Mesenchymal stem cell (in vitro differentiated cells and primary cell): Measurements from ENCODE around the gene RAB7B.

ENCODE experiments used
- DNase-seq: peaks from one replicate; pipeline ENCODE4 v3.0.0-alpha.2; 2013
- H2AFZ ChIP-seq: one replicate; pipeline ENCODE4 v1.6.1; 2013; ENCODE audit warnings: low read depth, mild to moderate bottlenecking, control low read depth, inconsistent platforms, low read length, moderate library complexity
- H2AK5ac ChIP-seq: 2 replicates; pipeline ENCODE4 v1.6.1; 2013; ENCODE audit warnings: low read length, moderate library complexity, mild to moderate bottlenecking, inconsistent platforms; ENCODE audit not compliant: severe bottlenecking
- H2BK120ac ChIP-seq: one replicate; pipeline ENCODE4 v1.6.1; 2013; ENCODE audit warnings: low read depth, mild to moderate bottlenecking, inconsistent platforms, low read length, moderate library complexity
- H2BK12ac ChIP-seq, 2 experiments: one replicate each; pipeline ENCODE4 v1.6.1; 2013; ENCODE audit warnings: inconsistent platforms in 2 of 2, low read length in 2 of 2, mild to moderate bottlenecking in 2 of 2, moderate library complexity in 2 of 2, control low read depth in 1 of 2
- H2BK15ac ChIP-seq: one replicate; pipeline ENCODE4 v1.6.1; 2013; ENCODE audit warnings: mild to moderate bottlenecking, low read depth, inconsistent platforms; ENCODE audit not compliant: poor library complexity, severe bottlenecking
- H2BK5ac ChIP-seq: 2 replicates; pipeline ENCODE4 v1.6.1; 2013; ENCODE audit warnings: low read depth, mild to moderate bottlenecking, low read length, control low read depth, inconsistent platforms; ENCODE audit not compliant: poor library complexity, severe bottlenecking
- H3K14ac ChIP-seq, 2 experiments: one replicate each; pipeline ENCODE4 v1.6.1; 2013; ENCODE audit warnings: inconsistent platforms in 2 of 2, low read length in 2 of 2, control low read depth in 1 of 2, mild to moderate bottlenecking in 1 of 2, moderate library complexity in 1 of 2
- H3K18ac ChIP-seq, 2 experiments: one replicate each; pipeline ENCODE4 v1.6.1; 2013; ENCODE audit warnings: inconsistent platforms in 2 of 2, low read length in 2 of 2, control low read depth in 1 of 2, low read depth in 1 of 2, mild to moderate bottlenecking in 1 of 2
- H3K23ac ChIP-seq, 2 experiments: one replicate each; pipeline ENCODE4 v1.6.1; 2013; ENCODE audit warnings: inconsistent platforms in 2 of 2, low read length in 2 of 2, mild to moderate bottlenecking in 2 of 2, moderate library complexity in 2 of 2, control low read depth in 1 of 2
- H3K27ac ChIP-seq: 2 replicates; pipeline ENCODE4 v1.5.1; 2013; ENCODE audit warnings: mild to moderate bottlenecking, moderate library complexity, low read length, control low read depth, inconsistent platforms; ENCODE audit not compliant: poor library complexity, severe bottlenecking
- H3K27me3 ChIP-seq, 2 experiments: 2 replicates each; pipeline versions ENCODE4 v1.6.1 to v1.7.0; 2013; ENCODE audit warnings: low read length in 2 of 2, mild to moderate bottlenecking in 2 of 2, moderate library complexity in 2 of 2, control low read depth in 1 of 2, inconsistent platforms in 1 of 2; ENCODE audit not compliant: control insufficient read depth in 1 of 2, insufficient read depth in 1 of 2
- H3K36me3 ChIP-seq, 2 experiments: 2 replicates each; pipeline versions ENCODE4 v1.6.1 to v1.7.0; 2013; ENCODE audit warnings: low read length in 2 of 2, control low read depth in 1 of 2, inconsistent platforms in 1 of 2, low read depth in 1 of 2, mild to moderate bottlenecking in 1 of 2; ENCODE audit not compliant: insufficient read depth in 2 of 2, control insufficient read depth in 1 of 2
- H3K4ac ChIP-seq, 2 experiments: one replicate each; pipeline ENCODE4 v1.6.1; 2013; ENCODE audit warnings: inconsistent platforms in 2 of 2, low read length in 2 of 2, mild to moderate bottlenecking in 2 of 2, moderate library complexity in 2 of 2, control low read depth in 1 of 2, low read depth in 1 of 2
- H3K4me1 ChIP-seq: 2 replicates; pipeline ENCODE4 v1.6.1; 2013; ENCODE audit warnings: low read depth, low read length, control low read depth; ENCODE audit not compliant: control insufficient read depth, insufficient read depth
- H3K4me2 ChIP-seq: 2 replicates; pipeline ENCODE4 v1.6.1; 2013; ENCODE audit warnings: low read length, mild to moderate bottlenecking, inconsistent platforms; ENCODE audit not compliant: poor library complexity, severe bottlenecking
- H3K4me3 ChIP-seq, 2 experiments: 2 replicates each; pipeline versions ENCODE4 v1.5.1 to v1.7.0; 2013; ENCODE audit warnings: low read length in 2 of 2, mild to moderate bottlenecking in 2 of 2, control low read depth in 1 of 2, low read depth in 1 of 2; ENCODE audit not compliant: insufficient read depth in 1 of 2
- H3K79me1 ChIP-seq: replicated peaks from 2 replicates; pipeline ENCODE4 v1.6.1; 2013; ENCODE audit warnings: mild to moderate bottlenecking, control low read depth, low read length, inconsistent platforms; ENCODE audit not compliant: poor library complexity, severe bottlenecking
- H3K9ac ChIP-seq: 2 replicates; pipeline ENCODE4 v1.7.0; 2013; ENCODE audit warnings: mild to moderate bottlenecking, low read length, moderate library complexity
- H3K9me3 ChIP-seq: 2 replicates; pipeline ENCODE4 v1.7.0; 2013; ENCODE audit warnings: mild to moderate bottlenecking, low read length; ENCODE audit not compliant: control insufficient read depth
- H4K8ac ChIP-seq: one replicate; pipeline ENCODE4 v1.6.1; 2013; ENCODE audit warnings: inconsistent platforms, mild to moderate bottlenecking, low read length, moderate library complexity
- H4K91ac ChIP-seq: one replicate; pipeline ENCODE4 v1.6.1; 2013; ENCODE audit warnings: mild to moderate bottlenecking, low read length, inconsistent platforms
- WGBS: methylation state at CpG from one replicate; pipeline ENCODE4 v1.1.7; 2013; ENCODE audit warnings: mixed read lengths; 5-methylcytosine and 5-hydroxymethylcytosine counted together

RAB7B gene

GRCh38 chr1:205970486-205970885 lies 32.7 kb downstream of the RAB7B start:
- Histone ChIP-seq H4K8ac (no peak overlapping the region), H3K27ac (no peak overlapping the region), H3K27me3 (peaks cover 0 to 12% of the 10 kb centered on the region in 2 experiments), H3K4ac (no peak overlapping the region), H3K9ac (no peak overlapping the region), H2AFZ (no peak overlapping the region), H3K9me3 (no peaks in the 10 kb centered on the region), H4K91ac (no peak overlapping the region), H3K18ac (no peak overlapping the region), H3K4me3 (no peak overlapping the region), H2BK15ac (no peak overlapping the region), H3K23ac (no peak overlapping the region), H2BK12ac (no peak overlapping the region), H3K4me2 (no peak overlapping the region), H3K36me3 (no peaks in the 10 kb centered on the region), H2BK120ac (no peak overlapping the region), H2AK5ac (no peak overlapping the region), H2BK5ac (no peak overlapping the region), H3K14ac (no peak overlapping the region), H3K4me1 (peaks cover 4% of the 10 kb centered on the region), H3K79me1 (no peaks in the 10 kb centered on the region)
- DNase-seq = no peak
- WGBS = 0% methylated on average over 1 of the region's 1 CpG

- Histone ChIP-seq H2BK15ac (no peak overlapping the region), H3K4me3 (no peak overlapping the region), H3K23ac (no peak overlapping the region), H4K91ac (no peak overlapping the region), H3K18ac (no peak overlapping the region), H2BK120ac (no peak overlapping the region), H4K8ac (no peak overlapping the region), H3K9me3 (no peaks in the 10 kb centered on the region), H3K4me1 (peaks cover 2% of the 10 kb centered on the region), H3K4me2 (no peak overlapping the region), H2BK5ac (no peak overlapping the region), H3K27ac (no peak overlapping the region), H3K79me1 (no peaks in the 10 kb centered on the region), H3K27me3 (peaks cover 0 to 17% of the 10 kb centered on the region in 2 experiments), H2BK12ac (no peak overlapping the region), H2AFZ (no peak overlapping the region), H3K4ac (no peak overlapping the region), H3K14ac (no peak overlapping the region), H3K36me3 (no peaks in the 10 kb centered on the region), H2AK5ac (no peak overlapping the region), H3K9ac (no peak overlapping the region)
- no peak for DNase-seq
- WGBS = 87% methylated on average over 8 of the region's 8 CpGs
Observed at GRCh38 chr1:205969229-205969628, 34.0 kb downstream of the RAB7B start.

GRCh38 chr1:205967554-205968335 lies 35.5 kb downstream of the RAB7B start:
- H3K27me3 ChIP-seq = peaks cover 0 to 18% of the 10 kb centered on the region in 2 experiments
- no peak overlapping the region for H3K18ac ChIP-seq
- H2BK12ac ChIP-seq = no peak overlapping the region
- H2BK120ac ChIP-seq = no peak overlapping the region
- H3K14ac ChIP-seq = no peak overlapping the region
- H2AK5ac ChIP-seq = no peak overlapping the region
- H3K9me3 ChIP-seq = no peaks in the 10 kb centered on the region
- H2BK5ac ChIP-seq = no peak overlapping the region
- H3K4me3 ChIP-seq = no peak overlapping the region
- H2AFZ ChIP-seq = no peak overlapping the region
- no peak overlapping the region for H3K23ac ChIP-seq
- H3K4me2 ChIP-seq = no peak overlapping the region
- H4K91ac ChIP-seq = no peak overlapping the region
- no peak overlapping the region for H2BK15ac ChIP-seq
- no peak for DNase-seq
- H3K79me1 ChIP-seq = no peaks in the 10 kb centered on the region
- H4K8ac ChIP-seq = no peak overlapping the region
- no peak overlapping the region for H3K27ac ChIP-seq
- H3K4me1 ChIP-seq = no peaks in the 10 kb centered on the region
- H3K9ac ChIP-seq = no peak overlapping the region
- no peaks in the 10 kb centered on the region for H3K36me3 ChIP-seq
- H3K4ac ChIP-seq = no peak overlapping the region
- 82% methylated on average over 8 of the region's 10 CpGs for WGBS

- H3K27me3 ChIP-seq = peaks cover 5 to 42% of the 10 kb centered on the region in 2 experiments
- no peak overlapping the region for H2BK15ac ChIP-seq
- H2AFZ ChIP-seq = no peak overlapping the region
- H4K91ac ChIP-seq = no peak overlapping the region
- DNase-seq = no peak
- H3K4me3 ChIP-seq = no peak overlapping the region
- no peak overlapping the region for H2AK5ac ChIP-seq
- 78% methylated on average over 7 of the region's 13 CpGs for WGBS
- no peak overlapping the region for H4K8ac ChIP-seq
- H3K4me2 ChIP-seq = no peak overlapping the region
- no peak overlapping the region for H3K23ac ChIP-seq
- H3K14ac ChIP-seq = no peak overlapping the region
- no peak overlapping the region for H2BK12ac ChIP-seq
- H3K18ac ChIP-seq = no peak overlapping the region
- no peak overlapping the region for H3K4ac ChIP-seq
- no peak overlapping the region for H3K9ac ChIP-seq
- no peak overlapping the region for H2BK5ac ChIP-seq
- H3K27ac ChIP-seq = no peak overlapping the region
- H3K9me3 ChIP-seq = no peaks in the 10 kb centered on the region
- H3K36me3 ChIP-seq = no peaks in the 10 kb centered on the region
- H3K79me1 ChIP-seq = no peaks in the 10 kb centered on the region
- H3K4me1 ChIP-seq = no peaks in the 10 kb centered on the region
- no peak overlapping the region for H2BK120ac ChIP-seq
Observed at GRCh38 chr1:205965036-205965884, 37.9 kb downstream of the RAB7B start.
